ENCODE results near the gene METTL27.
"Not testable (repeated sequence)": the region's sequence is repeated elsewhere in the genome, so short reads cannot be mapped to it uniquely, and the experiment has no call there.

METTL27 gene

DNA sequence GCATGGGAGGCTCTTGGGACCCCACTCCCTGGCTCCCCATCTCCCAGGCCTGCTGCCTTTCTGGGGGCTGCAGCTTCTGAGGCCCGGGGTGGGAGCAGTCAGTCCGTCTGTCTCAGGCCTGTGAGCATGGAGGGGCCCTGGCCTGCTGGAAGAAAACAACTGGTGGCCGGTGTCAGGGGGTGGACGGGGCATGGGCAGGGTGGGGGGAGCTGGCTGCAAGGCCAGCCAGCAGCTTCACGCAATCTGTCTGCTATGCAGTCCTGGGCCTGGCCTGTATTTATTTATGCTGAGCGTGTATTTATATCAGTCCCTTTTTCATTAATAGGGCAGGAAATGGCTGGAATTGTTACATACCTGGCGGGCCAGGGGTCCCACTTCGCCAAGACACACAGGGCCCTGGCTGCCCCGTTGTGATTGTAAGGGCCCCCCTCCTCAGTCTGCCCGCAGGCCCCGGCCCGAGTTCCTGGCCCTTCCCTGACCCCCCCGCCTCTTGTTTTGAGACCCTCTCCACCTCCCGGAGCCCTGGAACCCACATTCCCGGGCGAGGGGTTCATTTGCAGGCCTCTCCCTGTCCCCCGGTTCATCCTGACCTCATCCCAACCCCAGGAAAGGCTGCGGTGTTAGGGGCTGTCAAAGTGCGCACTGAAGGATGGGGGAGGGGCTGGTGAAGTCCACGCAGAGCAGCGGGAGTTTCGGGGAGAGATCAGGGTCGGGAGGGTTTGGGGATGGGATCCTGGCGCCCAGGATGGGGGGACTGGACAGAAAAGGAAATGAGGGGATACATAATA, 26.9 kb upstream of the METTL27 start:
- DNase-seq: no peak

DNA sequence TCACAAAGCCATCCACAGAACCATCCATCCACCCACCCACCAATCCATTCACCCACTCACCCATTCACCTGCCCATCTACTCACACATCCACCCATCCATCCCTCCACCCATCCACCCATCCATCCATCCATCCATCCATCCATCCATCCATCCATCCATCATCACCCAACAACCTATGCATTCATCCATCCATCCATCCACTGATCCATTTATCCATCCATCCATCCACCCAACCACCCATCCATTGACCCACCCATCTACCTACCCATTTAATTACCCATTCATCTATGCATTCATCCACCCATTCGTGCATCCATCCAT, 24.1 kb upstream of the METTL27 start:
- DNase-seq: no peak

DNA sequence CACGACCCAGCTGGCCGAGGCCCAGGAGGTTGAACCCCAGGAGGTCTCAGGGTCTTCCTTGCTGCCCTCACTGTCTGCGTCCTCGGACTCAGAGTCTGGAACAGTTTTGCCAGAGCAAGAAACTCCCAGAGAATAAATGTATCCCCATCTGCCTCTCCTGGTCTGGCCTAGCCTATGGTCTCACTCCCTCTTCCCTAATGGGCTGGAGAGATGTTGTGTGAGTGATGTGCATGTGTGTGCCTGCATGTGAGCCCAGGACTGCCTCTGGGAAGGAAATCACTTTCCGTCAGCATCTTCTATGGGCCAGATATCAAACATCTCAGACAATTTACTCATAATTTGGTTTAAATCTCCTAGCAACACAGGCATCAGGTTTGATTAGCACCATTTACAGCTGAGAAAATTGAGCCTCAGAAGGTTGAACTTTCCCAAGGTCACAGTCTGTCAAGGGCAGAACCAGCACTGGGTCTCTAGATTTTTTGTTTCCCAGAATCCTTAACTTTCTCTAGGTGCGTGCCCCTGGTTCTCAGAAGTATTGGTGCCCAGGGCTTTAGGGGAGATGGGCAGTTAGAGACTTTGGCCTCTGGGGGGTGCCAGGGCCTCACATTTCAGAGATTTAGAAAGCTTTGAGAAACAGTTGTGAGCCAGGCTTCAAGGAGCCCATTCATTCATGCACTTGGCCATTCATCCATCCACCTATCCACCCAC, 23.6 kb upstream of the METTL27 start:
- DNase-seq: peak in 1 of 2 experiments; percentile 32

DNA sequence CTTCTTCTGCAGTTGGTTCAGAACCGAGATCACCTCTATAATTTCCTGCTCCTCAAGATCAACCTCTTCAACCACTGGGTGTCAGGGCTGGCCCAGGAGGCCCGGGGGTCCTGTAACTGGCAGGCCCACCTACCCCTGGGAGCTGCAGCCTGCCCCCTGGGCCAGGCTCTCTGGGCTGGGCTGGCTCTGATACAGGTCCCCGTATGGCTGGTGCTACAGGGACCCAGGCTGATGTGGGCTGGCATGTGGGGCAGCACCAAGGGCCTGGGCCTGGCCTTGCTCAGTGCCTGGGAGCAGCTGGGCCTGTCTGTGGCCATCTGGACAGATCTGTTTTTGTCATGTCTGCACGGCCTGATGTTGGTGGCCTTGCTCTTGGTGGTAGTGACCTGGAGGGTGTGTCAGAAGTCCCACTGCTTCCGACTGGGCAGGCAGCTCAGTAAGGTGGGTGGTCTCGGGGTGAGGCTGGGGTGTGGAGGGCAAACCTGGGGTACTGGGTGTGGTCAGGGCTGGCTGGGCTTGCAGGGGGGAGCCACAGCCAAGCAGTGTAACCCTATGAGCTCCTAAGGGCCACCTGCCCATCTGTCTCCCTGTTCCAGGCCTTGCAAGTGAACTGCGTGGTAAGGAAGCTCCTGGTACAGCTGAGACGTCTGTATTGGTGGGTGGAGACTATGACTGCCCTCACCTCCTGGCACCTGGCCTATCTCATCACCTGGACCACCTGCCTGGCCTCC, 22.8 kb upstream of the METTL27 start:
- no peak for DNase-seq

DNA sequence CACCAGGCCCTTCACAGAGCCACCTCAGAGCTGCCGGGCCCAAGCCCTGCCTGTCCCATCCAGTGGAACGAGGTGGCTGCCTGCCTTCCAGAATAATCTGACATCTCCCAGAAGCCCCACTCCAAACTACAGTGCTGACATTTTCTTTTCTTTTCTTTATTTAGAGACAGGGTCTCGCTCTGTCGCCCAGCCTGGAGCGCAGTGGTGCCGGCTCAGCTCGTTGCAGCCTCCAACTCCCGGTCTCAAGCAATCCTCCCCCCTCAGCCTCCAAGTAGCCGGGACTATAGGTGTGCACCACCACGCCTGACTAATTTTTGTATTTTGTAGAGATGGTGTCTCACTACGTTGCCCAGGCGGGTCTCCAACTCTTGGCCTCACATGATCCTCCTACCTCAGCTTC, 19.0 kb upstream of the METTL27 start:
- no peak for DNase-seq

DNA sequence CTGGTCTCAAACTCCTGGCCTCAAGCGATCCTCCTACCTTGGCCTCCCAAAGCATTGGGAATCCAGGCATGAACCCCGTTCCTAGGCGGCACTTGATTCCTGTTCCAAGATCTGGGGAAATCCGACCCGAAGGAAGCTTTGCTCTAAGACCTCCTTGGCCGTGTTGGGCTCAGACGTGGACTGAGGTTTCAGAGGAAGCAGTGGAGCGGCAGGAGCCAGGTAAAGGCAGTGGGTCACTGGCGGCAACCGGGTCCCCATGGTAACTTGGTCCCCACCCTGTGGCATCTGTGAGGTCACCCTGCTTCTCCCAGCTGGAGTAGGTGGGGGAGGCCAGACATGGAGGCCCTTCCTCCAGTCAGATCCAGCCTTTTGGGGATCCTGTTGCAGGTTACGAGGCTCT, 18.5 kb upstream of the METTL27 start, which contains the start of gene TMEM270:
TMEM270 (plus strand) TSS at position 301 of the 400 bp plus-strand sequence; CDS start at position 337, 36 bp downstream.
- no peak for DNase-seq

DNA sequence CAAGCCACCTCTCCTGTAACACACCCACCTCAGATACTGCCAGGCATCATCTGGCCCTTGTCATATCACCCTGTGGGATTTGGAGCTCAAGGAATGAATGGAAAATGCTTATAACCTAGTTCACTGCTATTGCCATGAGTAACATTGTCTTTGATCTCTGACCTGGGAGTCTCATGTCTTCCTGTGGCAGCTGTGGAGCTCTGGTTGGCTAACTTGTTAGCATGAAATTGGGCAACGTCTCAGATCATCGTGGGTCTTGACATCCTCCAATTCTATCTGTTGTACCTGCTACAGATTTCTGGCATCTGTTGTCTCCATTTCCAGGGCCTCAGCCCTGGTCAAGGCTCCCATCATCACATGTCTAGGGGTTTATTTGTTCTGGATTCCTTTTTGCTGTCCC, 16.5 kb upstream of the METTL27 start:
- DNase-seq: no peak

DNA sequence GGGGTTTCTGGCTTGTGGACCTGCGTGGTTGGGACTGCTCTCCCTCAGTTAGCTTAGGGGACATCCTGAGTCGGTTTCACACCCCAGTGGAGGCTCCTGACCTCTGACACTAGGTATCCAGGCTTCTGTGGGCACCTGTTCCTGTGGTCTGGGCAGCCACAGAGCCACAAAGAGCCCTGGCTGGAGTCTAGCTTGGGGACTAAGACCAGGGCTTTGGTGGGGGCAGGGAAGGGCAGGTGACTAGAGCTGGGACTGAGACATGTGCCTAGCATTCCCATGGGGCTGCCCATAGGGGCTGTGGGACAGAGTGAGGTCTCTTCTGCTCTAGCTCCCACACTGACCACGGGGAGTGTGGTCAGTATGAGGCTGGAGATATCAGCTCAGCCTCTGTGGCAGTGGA, 14.6 kb upstream of the METTL27 start:
- no peak for DNase-seq

DNA sequence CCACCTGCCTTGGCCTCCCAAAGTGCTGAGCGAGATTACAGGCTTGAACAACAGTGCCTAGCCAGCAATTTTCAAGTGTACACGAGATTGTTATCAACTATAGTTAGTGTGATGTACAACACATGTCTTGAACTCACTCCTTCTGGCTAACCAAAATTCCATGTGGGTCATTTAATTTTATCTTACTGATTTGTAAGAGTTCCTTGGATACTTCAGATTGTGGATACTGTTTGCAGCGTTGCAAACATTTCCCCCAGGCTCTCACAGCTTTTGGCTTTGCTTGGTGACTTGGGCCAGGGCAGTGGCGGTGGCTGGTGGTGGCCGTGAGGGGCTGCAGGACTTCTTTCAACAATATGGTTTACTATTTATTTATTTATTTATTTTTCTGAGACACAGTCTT, 10.2 kb upstream of the METTL27 start:
- no peak for DNase-seq

DNA sequence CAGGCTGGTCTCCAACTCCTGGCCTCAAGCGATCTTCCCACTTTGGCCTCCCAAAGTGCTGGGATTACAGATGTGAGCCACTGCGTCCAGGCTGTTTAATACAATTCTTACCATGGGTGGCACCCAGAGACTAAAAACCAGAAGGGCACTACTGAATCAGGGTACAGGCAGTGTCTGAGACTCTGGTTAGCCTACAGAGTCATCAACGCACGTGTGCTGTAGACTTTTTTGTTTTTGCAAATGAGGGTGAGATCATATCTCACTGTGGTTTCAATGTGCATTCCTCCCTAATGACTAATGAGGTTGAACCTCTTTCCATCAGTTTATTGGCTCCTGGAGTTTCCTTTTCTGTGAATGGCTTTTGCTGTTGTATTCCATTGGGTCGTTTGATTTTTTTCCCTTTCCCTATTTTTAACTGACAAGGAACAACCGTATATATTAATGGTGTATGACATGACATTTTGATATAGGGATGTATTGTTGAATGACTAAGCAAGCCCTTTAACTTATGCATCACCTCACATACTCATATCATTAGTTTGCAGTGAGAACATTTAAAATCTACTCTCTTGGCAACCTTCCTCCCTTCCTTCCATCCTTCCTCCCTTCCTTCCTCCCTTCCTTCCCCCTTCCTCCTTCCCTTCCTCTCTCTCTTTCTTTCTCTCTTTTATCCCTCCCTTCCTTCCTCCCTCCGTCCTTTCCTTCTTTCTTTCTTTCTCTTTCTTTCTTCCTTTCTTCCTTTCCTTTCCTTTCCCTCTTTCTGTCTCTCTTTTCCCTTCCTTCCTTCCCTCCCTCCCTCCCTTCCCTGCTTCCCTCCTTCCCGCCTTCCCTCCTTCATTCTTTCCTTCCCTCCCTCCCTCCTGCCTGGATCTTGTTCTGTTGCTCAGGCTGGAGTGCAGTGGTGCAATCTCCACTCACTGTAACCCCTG, 9.4 kb upstream of the METTL27 start:
- no peak for DNase-seq

DNA sequence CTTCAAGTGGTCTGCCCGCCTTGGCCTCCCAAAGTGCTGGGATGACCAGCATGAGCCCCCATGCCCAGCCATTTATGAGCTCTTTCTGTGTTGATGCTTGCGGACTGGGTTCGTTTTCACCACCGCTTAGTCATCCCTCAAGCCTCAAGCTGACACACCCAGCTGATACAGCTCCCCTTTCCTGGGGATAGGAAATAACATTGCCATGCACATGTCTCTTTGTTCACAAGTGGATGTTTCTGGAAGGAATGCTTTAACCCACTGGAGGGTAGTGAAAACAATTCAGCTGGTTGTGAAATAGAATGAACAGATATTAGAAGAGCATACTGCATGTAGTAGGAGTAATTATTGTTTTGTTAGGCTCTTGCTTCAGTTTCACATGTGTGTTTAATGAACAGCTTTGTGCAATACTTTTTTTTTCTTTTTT, 8.5 kb upstream of the METTL27 start:
- no peak for DNase-seq

DNA sequence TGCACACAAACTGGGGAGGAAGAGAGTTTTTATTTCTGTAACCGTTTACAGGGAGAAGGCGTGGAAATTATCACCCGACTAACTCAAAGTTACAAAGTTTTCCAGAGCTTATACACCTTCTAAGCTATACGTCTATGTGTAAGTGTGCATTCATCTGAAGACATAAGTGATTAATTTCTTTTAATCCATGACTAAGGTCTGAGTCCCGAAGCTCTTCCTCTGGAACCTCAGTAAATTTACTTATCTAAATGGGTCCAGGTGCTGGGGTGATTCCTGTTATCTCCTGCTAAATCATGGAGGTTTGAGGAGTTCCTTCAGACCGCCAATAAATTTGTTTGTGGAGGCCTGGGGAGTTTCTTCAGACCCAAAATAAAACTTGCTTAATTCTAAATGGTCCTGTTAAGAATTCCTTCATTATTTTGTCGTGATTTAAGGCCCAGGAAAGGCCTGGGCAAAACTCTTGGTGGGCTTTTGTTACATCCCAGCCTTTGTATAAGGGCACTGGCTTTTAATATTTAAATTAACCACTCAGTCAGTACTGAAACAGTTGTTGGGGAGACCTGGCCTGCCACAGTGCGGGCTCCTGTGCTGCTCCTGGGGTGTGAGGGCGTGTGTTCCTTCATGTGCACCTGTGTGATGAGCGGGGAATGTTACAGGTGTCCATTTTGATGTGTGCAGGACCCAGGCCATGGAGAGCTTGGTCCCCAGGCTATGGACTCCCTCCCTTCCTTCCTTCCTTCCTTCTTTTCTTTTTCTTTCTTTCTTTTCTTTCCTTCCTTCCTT, 5.8 kb upstream of the METTL27 start:
- DNase-seq: no peak

DNA sequence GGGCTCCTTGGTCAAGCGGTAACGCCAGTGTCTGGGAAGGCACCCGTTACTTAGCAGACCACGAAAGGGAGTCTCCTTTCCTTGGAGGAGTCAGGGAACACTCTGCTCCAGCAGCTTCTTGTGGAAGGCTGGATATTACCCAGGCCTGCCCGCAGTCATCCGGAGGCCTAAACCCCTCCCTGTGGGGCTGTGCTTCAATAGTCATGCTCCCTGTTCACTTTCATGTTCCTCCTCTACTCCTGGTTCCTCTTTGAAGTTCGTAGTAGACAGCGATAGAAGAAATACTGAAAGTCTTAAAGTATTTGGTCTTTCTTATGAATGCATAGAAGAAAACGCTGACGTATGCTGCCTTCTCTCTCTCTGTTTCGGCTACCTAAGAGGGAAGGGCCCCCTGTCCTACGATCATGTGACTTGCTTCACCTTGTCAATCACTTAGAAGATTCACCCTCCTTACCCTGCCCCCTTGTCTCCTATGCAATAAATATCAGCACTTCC, 3.4 kb upstream of the METTL27 start:
- not testable (repeated sequence) for DNase-seq

DNA sequence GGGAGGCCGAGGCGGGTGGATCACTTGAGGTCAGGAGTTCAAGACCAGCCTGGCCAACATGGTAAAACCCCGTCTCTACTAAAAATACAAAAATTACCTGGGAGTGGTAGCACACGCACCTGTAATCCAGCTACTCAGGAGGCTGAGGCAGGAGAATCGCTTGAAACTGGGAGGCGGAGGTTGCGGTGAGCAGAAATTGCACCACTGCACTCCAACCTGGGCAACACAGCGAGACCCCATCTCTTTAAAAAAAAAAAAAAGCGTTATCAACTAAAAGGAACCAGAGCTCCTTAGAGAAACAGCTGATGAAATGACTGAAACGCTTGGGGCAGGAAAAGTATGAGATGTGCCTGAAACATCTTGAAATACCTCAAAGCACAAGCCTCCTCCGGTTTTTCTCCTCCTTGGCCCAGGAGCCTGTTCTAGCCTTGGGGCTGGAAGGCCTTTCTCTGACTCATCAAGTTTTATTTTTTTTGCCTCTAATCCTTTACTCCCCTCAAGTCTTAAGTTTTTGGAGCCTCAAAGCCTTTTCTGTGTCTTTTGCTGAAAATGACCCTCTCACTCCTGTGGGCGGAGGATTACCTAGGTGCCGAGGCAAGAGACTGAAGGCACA, 2.6 kb upstream of the METTL27 start:
- no peak for DNase-seq

DNA sequence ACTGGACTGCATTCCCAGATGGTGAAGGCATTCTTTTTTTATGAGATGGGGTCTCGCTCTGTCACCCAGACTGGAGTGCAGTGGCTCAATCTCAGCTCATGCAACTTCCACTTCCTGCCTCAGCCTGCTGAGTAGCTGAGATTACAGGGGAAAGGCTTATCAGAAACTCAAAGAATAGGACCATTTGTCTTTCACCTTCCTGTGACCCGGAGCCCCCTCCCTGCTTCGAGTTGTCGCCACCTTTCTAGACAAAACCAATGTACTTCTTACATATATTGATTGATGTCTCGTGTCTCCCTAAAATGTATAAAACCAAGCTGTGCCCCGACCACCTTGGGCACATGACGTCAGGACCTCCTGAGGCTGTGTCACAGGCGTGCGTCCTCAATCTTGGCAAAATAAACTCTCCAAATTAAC, 1.8 kb upstream of the METTL27 start:
- DNase-seq: no peak

DNA sequence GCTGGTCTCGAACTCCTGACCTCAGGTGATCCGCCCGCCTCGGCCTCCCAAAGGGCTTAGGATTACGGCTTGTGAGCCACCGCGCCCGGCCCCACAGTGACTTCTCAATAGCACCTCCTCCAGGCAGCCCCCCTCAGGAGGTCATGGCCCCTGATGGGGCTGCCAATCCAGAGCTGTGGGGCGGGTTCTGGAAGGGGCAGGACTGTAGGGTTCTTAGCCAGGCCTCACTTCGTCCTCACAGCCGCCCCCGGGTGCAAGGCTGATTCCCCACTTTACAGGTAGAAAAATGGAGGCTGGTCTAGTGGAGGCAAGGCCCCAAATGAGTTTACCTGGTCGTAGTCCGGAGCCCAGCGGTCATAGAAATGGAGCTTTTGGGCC, 638 bp downstream of the METTL27 start:
- DNase-seq: no peak

DNA sequence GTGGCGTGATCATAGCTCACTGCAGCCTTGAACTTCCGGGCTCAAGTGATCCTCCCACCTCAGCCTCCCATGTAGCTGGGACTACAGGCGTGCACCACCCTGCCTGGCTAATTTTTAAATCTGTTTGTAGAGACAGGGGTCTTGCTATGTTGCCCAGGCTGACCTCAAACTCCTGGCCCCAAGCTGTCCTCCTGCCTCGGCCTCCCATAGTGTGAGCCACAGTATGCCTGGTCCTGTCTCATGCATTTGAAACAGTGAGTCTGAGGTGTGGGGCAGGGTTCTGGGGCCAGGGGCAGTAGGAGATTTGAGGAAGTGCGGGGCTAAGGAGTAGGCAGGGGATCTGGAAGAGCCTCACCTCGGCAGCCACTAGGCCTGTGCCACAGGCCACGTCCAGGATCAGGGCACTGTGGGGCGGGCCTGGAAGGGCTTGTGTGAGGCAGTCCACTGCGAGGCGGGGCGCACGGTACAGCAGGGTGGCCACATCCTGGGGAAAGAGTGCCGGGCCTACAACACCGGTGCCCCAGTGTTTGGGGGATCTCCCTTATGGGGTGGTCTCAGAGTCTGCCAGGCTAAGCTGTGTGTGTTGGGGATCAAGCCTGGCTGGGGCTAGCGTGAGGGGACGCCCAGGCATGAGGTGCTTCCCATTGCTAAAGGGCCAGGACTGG, 1.5 kb downstream of the METTL27 start:
- no peak for DNase-seq

DNA sequence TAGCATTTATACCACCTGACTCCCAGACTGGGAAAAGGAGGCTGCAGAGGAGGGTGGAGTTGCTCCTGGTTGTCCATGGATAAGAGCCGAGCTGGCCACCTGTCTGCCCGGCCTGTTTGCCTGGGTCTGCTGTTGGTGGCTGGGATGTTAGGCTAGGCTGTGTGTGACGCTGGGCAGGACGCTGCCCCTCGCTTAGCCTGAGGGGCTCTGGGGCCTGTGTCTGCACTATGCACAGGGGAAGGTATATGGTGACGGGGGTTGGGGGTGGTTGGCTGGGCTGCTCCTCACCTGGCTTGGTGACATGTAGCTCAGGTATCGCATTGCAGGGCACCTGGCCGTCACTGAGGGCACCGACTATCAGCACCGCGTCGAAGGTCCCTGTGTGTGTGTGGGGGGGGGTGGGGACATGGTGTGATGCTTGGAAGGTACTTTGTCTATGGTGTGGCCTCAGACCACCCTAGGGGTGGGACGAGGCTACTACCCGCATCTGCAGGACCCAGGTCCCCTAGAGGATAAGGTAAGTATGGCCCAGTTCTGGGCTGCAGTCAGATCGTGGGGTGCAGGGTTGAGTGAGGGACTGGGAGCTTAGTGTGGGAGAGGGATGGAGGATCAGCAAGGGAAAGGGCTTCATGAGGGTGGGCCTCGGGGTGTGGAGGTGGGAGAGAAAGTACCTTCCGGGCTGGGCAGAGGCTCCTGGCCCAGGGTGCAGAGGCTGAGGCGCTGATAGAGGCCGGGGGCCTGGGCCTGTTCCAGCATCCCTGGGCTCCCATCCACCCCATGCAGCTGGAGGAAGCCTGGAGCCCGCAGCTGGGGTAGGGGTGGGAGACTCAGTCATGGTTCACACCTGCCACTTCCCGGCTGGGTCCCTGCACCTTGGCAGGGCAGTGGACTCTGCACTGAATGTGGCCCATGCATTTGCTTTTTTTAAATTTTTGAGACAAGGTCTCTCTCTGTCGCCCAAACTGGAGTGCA, 2.3 kb downstream of the METTL27 start:
- no peak for DNase-seq

DNA sequence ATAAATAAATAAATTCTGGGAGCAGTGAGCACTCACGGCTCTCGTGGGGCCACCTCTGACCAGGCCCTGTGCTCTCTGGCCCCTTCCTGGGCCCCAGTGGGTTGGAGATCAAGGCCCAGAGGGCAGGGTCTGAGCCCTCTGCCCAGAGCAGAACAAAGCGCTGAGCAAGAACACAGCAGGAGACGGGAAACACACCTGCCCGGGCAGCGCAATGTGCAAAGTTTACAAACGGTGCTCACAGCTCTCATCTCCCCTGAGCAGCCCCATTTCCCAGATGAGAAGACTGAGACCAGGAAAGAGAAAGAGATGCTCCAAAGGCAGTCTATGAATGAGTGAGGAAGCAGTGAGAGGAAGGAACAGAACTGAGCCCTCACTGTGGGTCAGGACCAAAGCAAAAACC, 3.0 kb downstream of the METTL27 start:
- DNase-seq: no peak

Data from NCI-H446 (cell line).